Left ventricle myocardium inferior (tissue), 1 donor: Measurements from ENCODE around the gene ZNF469. TPM values are rescaled to one million over a fixed set of nuclear protein-coding genes. Genes with fewer than 3 reads are reported as not detected.
A peak's percentile ranks its signal among the peaks of the same experiment; 100 is the strongest.

Source experiments
- DNase-seq: peaks from one replicate; pipeline ENCODE4 v3.0.0-alpha.2; 2020
- H3K27ac ChIP-seq: fragments of 200-600 bp; replicated peaks from 2 replicates; pipeline ENCODE4 v1.8.0; 2021
- H3K27me3 ChIP-seq: fragments of 200-600 bp; 2 replicates; pipeline ENCODE4 v1.8.0; 2021; ENCODE audit warnings: low read depth
- H3K36me3 ChIP-seq: fragments of 200-600 bp; 2 replicates; pipeline ENCODE4 v1.8.0; 2021
- H3K4me1 ChIP-seq: fragments of 200-600 bp; 2 replicates; pipeline ENCODE4 v1.8.0; 2021
- H3K4me3 ChIP-seq: fragments of 200-600 bp; 2 replicates; pipeline ENCODE4 v1.8.0; 2021; ENCODE audit warnings: mild to moderate bottlenecking, moderate library complexity
- H3K9me3 ChIP-seq: fragments of 200-600 bp; replicated peaks from 2 replicates; pipeline ENCODE4 v1.8.0; 2021
- CTCF ChIP-seq: fragments of 200-600 bp; IDR thresholded peaks from 2 replicates; pipeline ENCODE4 v1.8.0; 2021; ENCODE audit warnings: antibody characterized with exemption, mild to moderate bottlenecking, borderline replicate concordance
- intact Hi-C: fragments of 100-400 bp; cut with micrococcal nuclease; formaldehyde crosslinking; loops from one replicate; pipeline ENCODE4 v1.11.0; 2022
- total RNA-seq: library from RNA; stranded (reverse); fragmentation: NEBNext Ultra II Directional; extraction: Animal tissue kit (Norgen Biotek cat#: 25700); gene quantifications from one replicate; pipeline ENCODE4 v1.2.1, GENCODE V29; 2021
- donor health status: DM: no; HTN: yes; CAD: no; lungs with severe emphysema.

The ZNF469 gene
- total RNA-seq, 1 donor from 2014 or later = 0.74 TPM

GRCh38 chr16:88381820-88382451, 823 bp upstream of the ZNF469 start:
- DNase-seq = no peak
- Histone ChIP-seq H3K4me1 (peaks cover 11% of the 10 kb centered on the region), H3K9me3 (no peaks in the 10 kb centered on the region), H3K36me3 (no peaks in the 10 kb centered on the region), H3K27ac (no peak overlapping the region), H3K4me3 (no peak overlapping the region), H3K27me3 (peaks cover 73% of the 10 kb centered on the region)
- TF ChIP-seq CTCF = no peak
- intact Hi-C loops = no loop called here

GRCh38 chr16:88383401-88384221, 852 bp downstream of the ZNF469 start:
- peak overlapping the region; percentile 64 for H3K4me3 ChIP-seq
- peak; percentile 46 for DNase-seq
- no peak overlapping the region for H3K27ac ChIP-seq
- no peaks in the 10 kb centered on the region for H3K36me3 ChIP-seq
- intact Hi-C loops = no loop called here
- no peaks in the 10 kb centered on the region for H3K9me3 ChIP-seq
- peak; percentile 62 for TF ChIP-seq CTCF
- H3K4me1 ChIP-seq = peaks cover 16% of the 10 kb centered on the region
- peaks cover 75% of the 10 kb centered on the region for H3K27me3 ChIP-seq

GRCh38 chr16:88384222-88385111, 1.7 kb downstream of the ZNF469 start:
- Histone ChIP-seq H3K9me3 (no peaks in the 10 kb centered on the region), H3K27ac (no peak overlapping the region), H3K27me3 (peaks cover 75% of the 10 kb centered on the region), H3K4me1 (peaks cover 16% of the 10 kb centered on the region), H3K36me3 (no peaks in the 10 kb centered on the region), H3K4me3 (peak overlapping the region; percentile 64)
- TF ChIP-seq CTCF = no peak
- intact Hi-C loops = no loop called here
- no peak for DNase-seq

- no peak for DNase-seq
- intact Hi-C loops = no loop called here
These were observed 2.4 kb downstream of the ZNF469 start for GRCh38 chr16:88385112-88385594.

More at GRCh38 chr16:88385112-88385594, 2.4 kb downstream of the ZNF469 start:
- no peaks in the 10 kb centered on the region for H3K9me3 ChIP-seq
- H3K27ac ChIP-seq = no peak overlapping the region
- TF ChIP-seq CTCF = no peak
- peaks cover 22% of the 10 kb centered on the region for H3K4me1 ChIP-seq
- H3K36me3 ChIP-seq = no peaks in the 10 kb centered on the region
- no peak overlapping the region for H3K4me3 ChIP-seq
- H3K27me3 ChIP-seq = peaks cover 78% of the 10 kb centered on the region
